Adrenal gland (tissue), 12 donors: Measurements from ENCODE around the gene BABAM2. TPM values are rescaled to one million over a fixed set of nuclear protein-coding genes. Genes with fewer than 3 reads are reported as not detected.
A peak's percentile ranks its signal among the peaks of the same experiment; 100 is the strongest.

Source experiments
- DNase-seq, 7 donors: peaks; one replicate each; pipeline ENCODE4 v3.0.0-alpha.2; 2019 to 2020
- H3K27ac ChIP-seq, 5 donors: fragments of 200-600 bp; sonication (generic) in 4 of 5; 1 replicate in 3 of 5; 2 replicates in 2 of 5; pipeline versions ENCODE4 v1.5.1 to v1.8.0; 2016 to 2020; ENCODE audit warnings: mild to moderate bottlenecking in 1 of 5
- H3K27me3 ChIP-seq: fragments of 200-600 bp; 2 replicates; pipeline ENCODE4 v1.8.0; 2021
- H3K36me3 ChIP-seq, 2 donors: fragments of 200-600 bp; replicated peaks in 1 of 2; 1 replicate in 1 of 2; 2 replicates in 1 of 2; pipeline versions ENCODE4 v1.5.1 to v1.8.0; 2018 to 2022
- H3K4me1 ChIP-seq, 2 donors: fragments of 200-600 bp; replicated peaks in 1 of 2; 1 replicate in 1 of 2; 2 replicates in 1 of 2; pipeline versions ENCODE4 v1.5.1 to v1.8.0; 2018 to 2021
- H3K4me3 ChIP-seq, 4 donors: fragments of 200-600 bp; sonication (generic) in 3 of 4; one replicate each; pipeline ENCODE4 v1.5.1; 2016 to 2018
- H3K9me3 ChIP-seq, 3 donors: fragments of 200-600 bp; sonication (generic) in 1 of 3; replicated peaks in 1 of 3; 1 replicate in 2 of 3; 2 replicates in 1 of 3; pipeline versions ENCODE4 v1.5.1 to v1.8.0; 2016 to 2021
- CTCF ChIP-seq, 6 experiments: fragments of 450-650 bp in 4 of 6; fragments of 200-600 bp in 2 of 6; sonication (generic) in 1 of 6; IDR thresholded peaks; 1 replicate in 5 of 6; 2 replicates in 1 of 6; pipeline versions ENCODE4 v1.5.1 to v1.8.0; 2016 to 2021; ENCODE audit warnings: antibody characterized with exemption in 6 of 6, mild to moderate bottlenecking in 2 of 6, moderate library complexity in 1 of 6
- POLR2A ChIP-seq, 2 donors: fragments of 450-650 bp; IDR thresholded peaks; one replicate each; pipeline ENCODE4 v1.6.1; 2017; ENCODE audit warnings: antibody characterized with exemption in 2 of 2, mild to moderate bottlenecking in 2 of 2, moderate library complexity in 1 of 2
- WGBS, 4 donors: extraction: QIAGEN DNeasy Blood & Tissue Kit in 2 of 4; methylation state at CpG; one replicate each; pipeline versions ENCODE4 v1.1.5 to v1.1.7; 2013 to 2017; 5-methylcytosine and 5-hydroxymethylcytosine counted together
- intact Hi-C, 2 donors: fragments of 100-400 bp; cut with DNase I; formaldehyde crosslinking; loops; one replicate each; pipeline versions ENCODE4 v1.14.1 to v1.15.0; 2022 to 2023
- polyA plus RNA-seq, 3 donors: library from polyadenylated mRNA; stranded (reverse); fragments of 200-250 nt in 2 of 3; fragments of 350-450 nt in 1 of 3; fragmentation: Illumina TruSeq in 1 of 3; extraction: RNeasy Lipid Tissue Mini Kit (QIAGEN cat#74804) in 1 of 3; gene quantifications; one replicate each; pipeline ENCODE4 v1.2.3, GENCODE V29; 2013 to 2014
- total RNA-seq, 9 donors: library from RNA; depleted of rRNA in 4 of 9; stranded (reverse); fragments of >200 nt in 4 of 9; fragments of 120-200 nt in 1 of 9; fragmentation: NEBNext Ultra II Directional in 1 of 9; extraction: Animal tissue kit (Norgen Biotek cat#: 25700) in 1 of 9; gene quantifications; one replicate each; pipeline versions ENCODE4 v1.1.0 to v1.2.4, GENCODE V29; 2013 to 2023
- donor health status: healthy with polysubstance abuse.
- donor health status: Bipolar disorder and iron deficiency.
- donor health status: DM: yes; HTN: yes; CAD: no.
- donor health status: DM: no; HTN: no; CAD: no.
- donor health status: DM: no; HTN: no; CAD: no.
- donor health status: DM: yes; HTN: yes; CAD: no.

BABAM2 gene
- total and polyA plus RNA-seq, 12 donors, result 88.2 to 925 (median 357) TPM

- Histone ChIP-seq H3K27me3 (no peaks in the 10 kb centered on the region), H3K36me3 (peaks cover 0 to 32% of the 10 kb centered on the region in 2 donors), H3K9me3 (no peaks in the 10 kb centered on the region), H3K4me3 (no peak overlapping the region), H3K4me1 (peaks cover 0 to 23% of the 10 kb centered on the region in 2 donors), H3K27ac (peak overlapping the region in 3 of 5 donors; percentile 3 to 15 (median 14))
- intact Hi-C loops, result no loop called here
- no peak for TF ChIP-seq CTCF (IDR thresholded peaks at IDR 0.05)
- no peak for TF ChIP-seq POLR2A (IDR thresholded peaks at IDR 0.05)
- DNase-seq, result no peak
Observed at GRCh38 chr2:28247734-28248133, 357.2 kb downstream of the BABAM2 start.

- no peak overlapping the region for H3K4me3 ChIP-seq
- DNase-seq, result no peak
- H3K4me1 ChIP-seq, result peaks cover 0 to 23% of the 10 kb centered on the region in 2 donors
- WGBS, 4 donors, result 90 to 100% (median 96%) methylated on average over 2 of the region's 2 CpGs
- H3K36me3 ChIP-seq, result peaks cover 0 to 32% of the 10 kb centered on the region in 2 donors
- intact Hi-C loops, result no loop called here
- H3K9me3 ChIP-seq, result no peaks in the 10 kb centered on the region
- H3K27ac ChIP-seq, result peak overlapping the region in 2 of 5 donors; percentile 1 to 57
- TF ChIP-seq POLR2A (IDR thresholded peaks at IDR 0.05), result no peak
- no peak for TF ChIP-seq CTCF (IDR thresholded peaks at IDR 0.05)
- no peaks in the 10 kb centered on the region for H3K27me3 ChIP-seq
Observed at GRCh38 chr2:28248511-28248910, 358.0 kb downstream of the BABAM2 start.

- TF ChIP-seq CTCF (IDR thresholded peaks at IDR 0.05) (no peak), POLR2A (IDR thresholded peaks at IDR 0.05) (no peak)
- no peak overlapping the region for H3K27ac ChIP-seq
- DNase-seq, result peak in 1 of 7 donors; percentile 38
- intact Hi-C loops, result no loop called here
- H3K36me3 ChIP-seq, result peaks cover 0 to 32% of the 10 kb centered on the region in 2 donors
- H3K9me3 ChIP-seq, result no peaks in the 10 kb centered on the region
- H3K27me3 ChIP-seq, result no peaks in the 10 kb centered on the region
- no peak overlapping the region for H3K4me3 ChIP-seq
- H3K4me1 ChIP-seq, result peaks cover 0 to 23% of the 10 kb centered on the region in 2 donors
- WGBS, 4 donors, result 85 to 91% (median 90%) methylated on average over 4 of the region's 4 CpGs
Observed at GRCh38 chr2:28250006-28250405, 359.5 kb downstream of the BABAM2 start.

GRCh38 chr2:28251337-28251736 is 360.8 kb downstream of the BABAM2 start:
- Histone ChIP-seq H3K27me3 (no peaks in the 10 kb centered on the region), H3K9me3 (no peaks in the 10 kb centered on the region), H3K36me3 (peaks cover 0 to 25% of the 10 kb centered on the region in 2 donors), H3K4me3 (no peak overlapping the region), H3K27ac (no peak overlapping the region), H3K4me1 (peaks cover 0 to 23% of the 10 kb centered on the region in 2 donors)
- intact Hi-C loops, result no loop called here
- DNase-seq, result no peak
- 81 to 86% (median 84%) methylated on average over 8 of the region's 8 CpGs for WGBS, 4 donors
- no peak for TF ChIP-seq POLR2A (IDR thresholded peaks at IDR 0.05)
- TF ChIP-seq CTCF (IDR thresholded peaks at IDR 0.05), result no peak
